ENCODE measurements around the gene SMIM22.

SMIM22 gene

DNA sequence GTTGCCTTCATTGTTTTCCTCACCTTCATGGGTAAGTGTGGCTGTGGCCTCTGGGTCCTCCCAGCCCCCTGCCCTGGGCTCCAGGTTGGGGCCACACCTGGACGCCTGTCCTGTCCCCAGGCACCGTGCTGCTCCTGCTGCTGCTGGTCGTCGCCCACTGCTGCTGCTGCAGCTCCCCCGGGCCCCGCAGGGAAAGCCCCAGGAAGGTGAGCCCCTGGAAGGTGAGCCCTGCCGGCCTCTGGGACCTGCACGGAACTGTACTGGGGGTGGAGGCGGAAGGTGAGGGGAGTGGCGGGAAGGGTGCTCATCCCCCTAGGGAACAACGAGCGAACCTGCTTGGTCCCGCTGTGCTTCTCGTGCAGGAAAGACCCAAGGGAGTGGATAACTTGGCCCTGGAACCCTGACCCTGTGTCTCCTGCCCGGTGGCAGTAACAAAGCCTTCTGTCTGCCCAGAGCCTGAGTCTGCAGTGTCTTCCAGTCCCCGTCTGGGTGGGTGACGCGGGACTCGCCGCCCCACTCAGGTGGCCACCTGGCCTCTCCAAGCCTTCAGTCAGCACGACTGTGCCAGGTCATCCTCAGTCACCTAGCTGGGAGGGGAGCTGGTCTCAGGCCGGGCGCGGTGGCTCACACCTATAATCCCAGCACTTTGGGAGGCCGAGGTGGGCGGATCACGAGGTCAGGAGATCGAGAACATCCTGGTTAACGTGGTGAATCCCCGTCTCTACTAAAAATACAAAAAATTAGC, 831 bp downstream of the SMIM22 start:
- no peak for DNase-seq (ENCODE audit: low spot score)

DNA sequence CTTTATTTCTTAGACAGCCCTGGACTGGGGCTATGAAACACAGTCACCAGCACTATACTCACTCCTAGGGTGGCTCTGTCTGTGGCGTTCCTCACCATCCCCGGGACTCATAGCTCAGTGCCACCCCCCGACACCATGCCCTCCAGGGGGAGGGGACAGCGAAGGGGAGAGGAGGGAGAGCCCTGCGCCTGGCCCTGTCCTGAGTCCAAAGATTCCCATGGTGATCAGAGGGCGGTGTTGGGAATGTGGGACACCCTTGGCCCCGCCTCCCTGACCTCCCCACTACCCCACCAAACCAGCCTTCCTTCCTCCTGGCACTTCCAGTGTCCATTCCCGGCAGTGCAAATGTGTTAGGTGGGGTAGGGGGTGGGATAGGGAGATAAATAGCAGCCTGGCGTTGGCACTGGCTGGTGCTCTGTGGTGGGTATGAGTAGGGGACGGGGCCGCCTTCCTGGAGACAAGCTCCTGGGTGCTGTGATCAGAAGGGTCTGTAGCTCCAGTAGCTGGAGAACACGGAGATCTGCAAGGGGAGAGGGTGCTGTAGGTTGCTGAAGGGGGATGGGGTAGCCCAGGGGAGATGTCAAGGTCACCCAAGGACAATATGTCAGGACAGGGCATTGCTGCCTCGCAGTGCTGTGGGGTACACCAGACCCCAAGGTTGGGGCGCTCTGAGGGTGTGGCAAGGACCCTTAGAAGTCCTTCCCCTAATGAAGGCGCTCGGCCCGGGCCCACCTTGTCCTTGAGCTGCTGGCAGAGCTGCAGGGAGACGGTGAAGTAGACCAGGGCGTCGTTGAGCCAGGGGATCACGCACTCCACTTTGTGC, 2.0 kb downstream of the SMIM22 start:
- no peak for DNase-seq (ENCODE audit: low spot score)

DNA sequence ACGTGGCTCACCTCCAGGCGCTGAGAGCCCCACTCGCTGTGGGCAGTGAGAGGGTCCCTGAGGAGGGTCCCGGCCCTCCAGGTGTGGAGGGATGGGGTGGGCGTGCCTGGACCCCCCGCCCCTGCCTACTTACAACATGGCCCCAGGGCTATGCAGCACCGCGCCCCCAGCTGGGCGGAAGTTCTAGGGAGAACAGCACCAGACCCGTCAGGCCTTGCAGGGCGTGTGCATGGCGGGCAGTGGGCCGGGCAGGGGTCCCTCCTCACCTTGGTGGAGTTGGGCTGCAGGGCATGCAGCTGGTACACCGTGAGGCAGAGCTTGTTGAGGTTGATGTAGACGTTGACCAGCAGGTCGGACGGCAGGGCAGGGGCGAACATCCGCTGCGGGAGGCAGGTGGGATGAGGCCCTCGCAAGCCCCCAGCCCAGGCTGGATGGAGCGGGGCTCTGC, 2.7 kb downstream of the SMIM22 start:
- no peak for DNase-seq (ENCODE audit: low spot score)

DNA sequence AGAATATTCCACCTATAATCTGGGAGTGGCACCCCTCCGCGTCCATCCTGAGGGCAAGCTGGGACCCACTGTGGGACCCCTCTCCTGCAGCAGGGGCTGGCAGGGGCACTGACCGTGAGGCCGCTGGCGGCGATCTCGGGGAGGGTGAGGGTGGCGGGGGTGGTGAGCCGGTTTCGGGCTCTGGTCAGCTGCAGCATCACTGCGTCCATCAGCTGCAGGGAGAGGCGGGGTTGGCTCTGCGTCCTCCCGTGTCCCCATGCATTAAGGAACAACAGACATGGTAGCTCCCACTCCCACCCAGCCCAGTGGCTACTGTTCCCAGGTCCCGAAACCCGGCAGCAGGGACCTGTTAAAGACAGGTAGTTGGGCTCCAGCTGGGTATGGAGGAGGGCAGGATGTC, 3.3 kb downstream of the SMIM22 start:
- DNase-seq (ENCODE audit: low spot score), result no peak

DNA sequence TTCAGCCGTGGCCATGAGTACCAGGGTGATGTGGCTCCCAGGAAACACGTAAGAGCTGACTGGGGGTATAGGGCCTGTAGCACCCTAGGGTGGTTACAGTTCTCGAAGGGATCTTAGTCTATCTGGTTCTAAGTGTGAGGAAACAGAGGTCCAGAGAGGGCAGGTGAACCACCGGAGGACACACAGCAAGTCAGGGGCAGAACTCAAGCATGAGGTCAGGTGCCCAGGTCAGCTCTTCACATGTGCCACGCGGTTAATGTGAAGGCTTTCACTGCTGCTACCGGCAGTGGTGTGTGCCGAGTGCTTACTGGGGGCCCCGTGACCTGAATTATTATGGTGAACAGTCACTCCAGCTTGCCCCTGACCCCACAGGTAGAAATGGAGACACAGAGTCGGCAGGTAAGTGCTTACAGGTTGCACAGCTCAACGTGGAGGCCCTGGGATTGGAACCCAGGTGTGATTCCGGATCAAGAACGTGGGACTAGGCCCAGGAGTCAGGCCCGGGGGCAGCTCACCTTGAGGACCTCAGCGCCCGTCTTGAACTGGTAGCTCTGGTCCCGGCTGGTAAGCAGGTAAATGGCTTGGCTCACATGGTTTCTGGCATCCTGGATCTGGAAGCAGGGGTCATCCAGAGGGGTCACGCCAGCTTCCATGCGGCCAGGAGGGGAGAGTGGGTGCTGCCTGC, 4.1 kb downstream of the SMIM22 start:
- no peak for DNase-seq (ENCODE audit: low spot score)

DNA sequence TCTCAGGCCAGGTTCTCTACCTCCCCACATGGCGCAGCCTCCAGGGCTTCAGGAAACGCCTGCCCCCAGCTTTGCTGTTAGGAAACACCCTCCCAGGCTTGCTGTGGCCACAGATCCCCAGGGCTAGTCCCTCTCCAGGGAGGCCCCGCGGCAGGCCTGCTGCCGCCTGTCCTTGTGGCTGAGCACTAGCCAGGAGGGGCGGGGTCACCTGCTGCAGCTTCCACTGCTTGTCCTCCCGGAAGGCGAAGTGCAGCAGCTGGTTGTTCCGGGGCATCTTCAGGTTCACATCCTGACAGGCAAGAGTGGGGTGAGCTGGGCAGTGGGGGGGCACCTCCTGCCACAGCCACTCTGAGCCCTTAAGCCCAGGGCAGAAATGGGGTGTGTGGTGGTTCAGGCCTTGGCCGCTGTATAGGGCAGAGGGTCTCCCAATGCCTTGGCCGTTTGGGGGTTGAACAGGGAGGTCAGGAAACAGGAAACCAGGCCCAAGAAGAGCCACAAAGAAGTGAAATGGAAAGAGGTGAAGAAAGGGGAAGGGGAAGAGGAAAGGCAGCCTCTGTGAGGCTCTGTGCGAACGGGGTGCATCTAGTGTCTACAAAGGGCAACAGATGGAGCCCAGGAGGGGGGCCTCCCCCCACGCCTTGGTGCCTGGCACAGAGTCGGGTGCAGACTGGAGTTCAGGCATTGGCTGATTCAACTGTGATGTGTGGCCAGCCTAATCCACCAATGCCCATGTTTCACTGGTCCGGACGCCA, 5.3 kb downstream of the SMIM22 start:
- DNase-seq (ENCODE audit: low spot score), result peak; percentile 96

DNA sequence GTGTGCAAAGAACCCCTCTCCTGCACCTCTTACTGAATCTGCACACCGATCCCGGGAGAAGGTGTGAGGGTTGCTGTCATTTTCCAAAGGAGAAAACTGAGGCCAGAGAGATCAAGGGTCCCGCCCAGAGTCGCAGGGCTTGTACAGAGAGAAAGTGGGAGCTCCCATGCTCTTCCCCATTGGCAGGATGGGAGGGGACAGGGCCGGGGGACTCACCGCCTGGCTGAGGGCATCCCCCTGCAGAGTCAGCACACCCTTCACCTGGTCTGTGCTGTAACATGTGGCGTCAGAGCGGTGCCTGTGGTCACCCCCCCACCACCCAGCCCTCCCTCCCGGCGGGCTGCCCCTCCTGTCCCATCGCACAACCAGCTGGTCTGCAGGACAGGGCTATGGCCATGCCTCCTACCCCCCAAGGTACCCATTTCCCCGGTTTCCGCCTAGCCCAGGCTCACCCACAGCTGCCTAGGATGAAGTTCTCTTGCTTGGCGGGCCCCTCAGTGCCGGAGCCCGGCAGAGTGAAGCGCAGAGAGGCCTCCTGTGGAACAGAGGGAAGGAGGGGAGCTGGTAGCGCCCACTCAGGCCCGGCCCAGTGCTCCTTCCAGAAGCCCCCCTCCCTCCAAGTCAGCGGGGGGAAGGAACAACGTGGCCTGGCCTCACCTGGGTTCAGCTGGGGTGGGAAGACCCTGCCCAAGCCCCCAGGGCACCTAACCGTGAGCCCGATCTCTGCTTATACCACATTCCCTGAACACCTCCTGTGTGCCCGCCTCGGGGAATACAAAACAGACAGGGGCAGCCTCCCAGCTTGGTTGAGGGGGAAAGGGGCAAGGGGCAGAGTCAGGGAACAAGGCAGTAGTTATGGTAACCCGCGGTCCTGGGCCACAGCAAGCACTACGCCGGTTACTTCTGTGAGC, 6.1 kb downstream of the SMIM22 start:
- DNase-seq (ENCODE audit: low spot score), result no peak

DNA sequence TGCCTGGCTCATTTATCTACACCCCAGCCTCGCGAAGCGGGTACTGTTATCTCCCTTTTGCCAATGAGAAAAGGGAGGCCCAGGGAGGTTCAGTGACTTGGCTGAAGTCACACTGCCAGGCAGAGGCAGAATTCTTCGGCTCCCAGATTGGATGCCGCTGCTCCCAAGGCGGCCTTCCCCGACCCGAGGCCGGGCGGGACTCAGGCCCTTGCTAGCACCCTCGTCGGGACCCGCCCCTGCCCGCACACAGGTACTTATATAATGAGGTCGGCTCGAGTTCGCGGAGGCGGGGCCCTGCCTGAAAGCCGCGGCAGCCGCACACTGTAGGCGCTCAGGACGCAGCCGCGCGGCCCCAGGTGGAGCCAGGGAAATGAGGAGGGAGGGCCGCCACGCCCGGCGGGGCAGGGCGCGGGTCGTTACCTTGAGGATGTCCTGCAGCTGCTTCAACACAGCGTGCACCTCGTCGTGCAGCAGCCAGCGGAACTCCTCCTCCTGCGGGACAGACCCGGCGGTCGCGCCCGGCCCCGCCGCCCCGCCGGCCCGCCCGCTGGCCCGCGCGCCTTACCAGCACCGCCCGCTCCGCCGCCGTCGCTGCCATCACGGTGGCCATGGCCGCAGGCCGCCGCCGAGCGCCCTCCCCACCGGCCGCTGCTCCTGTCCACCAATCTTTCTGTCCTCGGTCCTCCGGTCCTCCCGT, 6.9 kb downstream of the SMIM22 start, which contains the start of gene ROGDI:
ROGDI (minus strand) TSS at position 672 of the 697 bp plus-strand sequence; CDS start at position 610, 62 bp downstream.
- DNase-seq (ENCODE audit: low spot score), result peak; percentile 42

DNA sequence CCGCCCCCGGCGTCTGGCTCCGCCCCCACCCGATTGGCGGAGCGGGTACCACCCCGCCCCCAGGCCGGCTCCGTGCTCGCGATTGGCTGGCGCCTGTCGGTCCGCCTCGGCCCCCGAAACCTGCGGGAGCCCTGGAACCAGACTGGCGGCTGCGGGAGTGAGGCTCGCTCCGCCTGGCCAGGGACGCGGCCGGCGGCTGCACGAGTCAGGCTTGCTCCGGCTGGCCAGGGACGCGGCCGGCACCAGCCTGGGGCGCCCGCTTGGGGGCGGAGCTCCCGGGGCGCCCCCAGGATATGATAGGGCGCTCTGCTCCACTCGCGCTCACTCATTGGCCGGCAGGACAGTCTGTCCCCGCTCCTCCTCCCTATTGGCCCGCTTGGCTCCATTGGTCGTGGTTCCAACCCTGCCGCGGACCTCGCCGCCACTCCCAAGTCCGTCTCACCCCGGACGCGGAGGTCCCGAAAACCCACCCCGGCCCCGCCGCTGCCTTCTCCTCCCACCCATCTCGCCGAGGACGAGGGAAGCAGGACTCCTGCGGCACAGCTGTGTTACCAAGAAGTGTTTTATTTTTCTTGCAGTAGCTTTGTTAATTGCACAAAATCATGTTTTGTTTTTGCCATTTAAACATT, 7.6 kb downstream of the SMIM22 start:
- peak; percentile 92 for DNase-seq (ENCODE audit: low spot score)

DNA sequence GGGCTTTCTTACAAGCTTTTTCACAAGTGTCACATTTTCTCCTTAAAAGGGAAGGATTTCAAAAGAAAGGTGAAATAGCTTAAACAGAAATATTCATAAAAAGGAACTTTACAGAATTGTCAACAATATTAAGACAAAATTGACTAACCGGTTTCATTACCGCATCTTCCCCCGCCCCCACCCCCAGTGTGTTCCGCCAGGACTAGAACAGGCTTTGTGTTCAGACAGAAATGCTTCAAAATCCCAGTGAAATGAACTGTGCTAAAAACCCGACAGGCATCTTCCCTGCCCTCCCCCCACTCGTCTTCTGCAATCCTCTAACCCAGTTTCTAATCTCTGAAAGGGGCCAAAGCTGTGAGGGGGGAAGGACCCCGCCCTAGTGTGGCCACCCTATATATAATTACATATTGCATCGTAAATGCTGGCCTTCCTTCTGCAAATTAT, 8.3 kb downstream of the SMIM22 start:
- no peak for DNase-seq (ENCODE audit: low spot score)

DNA sequence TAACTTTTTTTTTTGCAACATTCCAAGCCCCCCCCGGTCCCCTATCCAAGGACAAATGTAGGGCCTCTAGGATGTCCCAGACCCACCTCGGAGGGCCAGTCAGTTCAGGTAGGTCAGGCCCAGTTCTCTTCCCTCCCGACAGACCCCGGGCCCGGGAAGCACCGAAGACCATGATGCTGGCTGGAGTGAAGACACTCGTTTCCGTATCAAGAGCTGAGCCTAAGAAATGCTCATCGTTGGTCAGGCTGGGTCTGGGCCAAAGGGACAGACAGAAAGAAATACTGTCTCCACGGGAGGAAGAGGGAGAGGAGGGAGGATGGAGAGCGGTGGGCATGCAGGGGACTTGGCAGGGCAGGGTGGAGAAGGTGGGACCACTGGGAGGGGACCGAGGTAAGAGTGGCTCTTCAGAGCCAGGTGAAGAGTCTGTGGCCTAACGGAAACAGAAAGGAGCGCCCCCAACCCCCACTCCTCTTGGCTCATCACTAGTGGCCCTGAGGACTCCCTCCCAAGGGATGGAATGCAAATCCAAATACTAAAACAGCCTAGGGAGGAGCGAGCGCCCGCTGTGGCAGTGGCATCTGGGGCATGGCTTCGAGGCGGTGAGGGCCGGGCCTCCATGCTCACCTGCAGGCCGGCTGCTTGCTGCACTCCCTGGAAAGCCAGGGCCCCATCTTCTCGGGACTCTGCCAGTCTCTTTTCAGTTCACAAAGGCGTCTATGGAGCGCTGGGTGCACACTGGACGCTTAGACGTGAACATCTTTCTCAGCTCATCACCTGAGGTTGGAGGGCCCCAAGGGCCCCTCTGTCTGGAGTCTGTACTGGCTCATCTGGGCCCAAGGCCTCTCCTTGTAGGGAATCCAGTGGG, 9.0 kb downstream of the SMIM22 start:
- no peak for DNase-seq (ENCODE audit: low spot score)

DNA sequence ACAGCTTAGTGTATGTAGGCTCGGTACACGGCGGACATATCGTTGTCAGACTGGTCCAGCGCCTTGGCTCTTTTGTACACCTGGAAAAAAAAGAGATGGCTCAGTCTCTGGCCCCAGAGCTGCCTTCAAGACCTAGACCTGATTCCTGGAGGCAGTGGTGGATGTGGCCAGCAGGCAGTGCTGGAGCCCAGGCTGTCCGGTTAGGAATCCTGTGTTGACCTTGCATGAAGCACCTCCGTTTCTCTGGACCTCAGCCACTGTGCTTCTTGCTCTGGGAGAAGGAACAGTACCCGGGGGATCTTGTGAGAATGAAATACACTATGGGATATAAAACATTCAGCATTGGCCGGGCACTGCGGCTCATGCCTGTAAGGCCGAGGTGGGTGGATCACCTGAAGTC, 10.1 kb downstream of the SMIM22 start:
- no peak for DNase-seq (ENCODE audit: low spot score)

DNA sequence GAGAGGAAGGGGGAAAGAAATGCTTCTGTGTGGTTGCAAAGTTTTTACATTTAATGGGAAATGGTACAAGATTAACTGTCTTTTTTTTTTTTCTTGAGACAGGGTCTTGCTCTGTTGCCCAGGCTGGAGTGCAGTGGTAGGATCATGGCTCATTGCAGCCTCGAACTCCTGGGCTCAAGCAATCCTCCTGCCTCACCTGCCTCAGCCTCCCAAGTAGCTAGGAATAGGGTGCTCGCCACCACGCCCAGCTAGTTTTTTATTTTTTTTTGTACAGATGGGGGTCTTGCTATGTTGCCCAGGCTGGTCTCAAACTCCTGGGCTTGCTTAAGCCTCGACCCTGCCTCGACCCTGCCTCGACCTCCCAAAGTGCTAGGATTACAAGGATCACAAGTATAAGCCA, 11.1 kb downstream of the SMIM22 start:
- no peak for DNase-seq (ENCODE audit: low spot score)

DNA sequence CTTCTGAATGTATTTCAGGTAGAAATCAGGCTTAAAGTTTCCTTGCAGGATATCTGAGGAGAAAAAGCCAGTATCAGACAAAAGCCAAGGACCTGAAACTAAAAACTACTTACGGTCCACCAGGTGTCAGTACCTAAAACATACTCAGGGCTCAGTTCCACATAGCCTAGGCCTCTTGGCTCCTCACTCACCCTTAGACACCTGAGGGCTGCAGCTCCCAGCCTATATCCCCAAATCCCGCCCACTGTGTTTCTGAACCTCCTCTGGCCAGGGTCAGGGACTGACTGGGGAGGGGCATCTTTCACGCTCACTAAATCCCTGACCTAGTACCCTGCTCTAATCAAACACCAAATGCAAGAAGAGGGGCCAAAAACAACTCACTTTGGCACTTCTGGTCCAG, 16.1 kb downstream of the SMIM22 start:
- DNase-seq (ENCODE audit: low spot score), result no peak

DNA sequence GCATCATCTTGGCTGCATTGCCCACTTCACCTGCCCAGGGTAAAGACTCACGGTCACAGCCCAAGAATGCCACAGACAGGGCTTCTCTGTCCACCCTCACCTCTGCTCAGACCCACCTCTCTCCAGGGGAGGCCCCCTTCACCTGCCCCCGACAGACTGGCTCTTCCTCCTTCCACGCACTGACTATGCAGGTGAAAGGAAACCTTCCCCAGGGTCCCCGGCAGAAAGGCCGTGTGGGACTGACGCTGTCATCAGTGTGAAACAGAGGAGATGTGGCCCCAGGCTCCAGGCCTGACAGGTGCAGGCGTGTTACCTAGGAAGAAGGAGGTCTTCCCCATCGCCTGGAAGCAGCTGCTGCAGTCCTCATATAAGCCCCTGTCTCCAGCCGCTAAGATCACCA, 16.6 kb downstream of the SMIM22 start:
- no peak for DNase-seq (ENCODE audit: low spot score)

DNA sequence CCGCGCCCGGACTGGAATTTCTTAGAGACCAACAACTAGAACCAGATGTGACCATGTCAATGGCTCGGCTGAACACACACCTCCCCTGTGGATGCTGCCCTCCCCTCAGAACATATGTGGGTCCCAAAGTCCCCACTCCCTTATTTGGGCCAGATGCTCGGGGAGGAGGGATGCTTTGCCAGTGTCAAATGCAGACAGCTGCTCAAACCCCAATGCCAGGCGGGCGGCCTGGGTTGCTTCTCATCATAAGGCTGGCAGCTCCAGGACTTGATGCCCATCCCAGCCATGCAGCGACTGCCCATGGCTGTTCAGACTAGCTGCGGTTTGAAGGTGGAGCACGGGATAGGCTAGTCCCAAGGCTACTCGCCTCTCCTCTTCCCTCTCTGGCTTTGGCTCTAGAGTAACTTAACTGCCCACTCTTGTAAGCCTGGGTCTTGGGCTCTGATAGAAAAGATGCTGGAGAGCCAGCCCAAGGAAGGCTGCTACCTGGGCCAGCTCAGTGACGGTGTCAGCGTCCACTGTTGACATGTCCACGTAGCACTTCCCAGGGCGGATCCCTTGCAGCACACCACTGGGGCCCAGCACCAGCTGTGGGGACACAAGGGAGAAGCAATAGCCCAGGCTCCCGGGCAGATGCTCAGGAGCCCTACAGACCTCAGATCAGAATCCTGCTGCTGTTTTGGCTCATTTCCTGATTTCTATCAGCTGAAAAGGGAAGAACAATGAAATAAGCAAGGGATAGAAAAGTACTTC, 18.3 kb downstream of the SMIM22 start:
- no peak for DNase-seq (ENCODE audit: low spot score)

DNA sequence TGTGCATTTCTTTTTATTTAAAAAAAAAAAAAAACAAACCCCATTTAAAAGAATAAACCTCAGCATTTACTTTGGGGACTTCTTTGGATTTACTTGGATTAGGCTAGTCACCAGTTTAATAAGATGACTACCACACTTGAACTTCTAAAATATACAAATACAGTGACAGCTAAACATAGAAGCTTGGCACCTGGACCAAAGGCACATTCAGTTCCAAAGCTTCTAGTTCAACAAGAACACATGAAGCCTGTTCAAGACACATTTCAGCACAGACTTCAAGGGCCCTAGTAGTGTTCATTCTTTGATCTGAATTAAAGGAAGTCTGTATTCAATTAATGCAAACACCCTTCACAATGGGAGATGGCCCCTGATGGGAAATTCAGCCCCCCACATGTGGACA, 18.9 kb downstream of the SMIM22 start:
- no peak for DNase-seq (ENCODE audit: low spot score)
